HL-60 (cell line): ENCODE measurements around the gene GLI3.

Experiments
- DNase-seq, 2 experiments: peaks; one replicate each; pipeline ENCODE4 v3.0.0-alpha.2; 2010 to 2020; ENCODE audit warnings: low read depth in 1 of 2, low spot score in 1 of 2
- H3K27ac ChIP-seq: fragments of 250-450 bp; sonication (Bioruptor Pico); replicated peaks from 2 replicates; pipeline ENCODE4 v1.5.1; 2020; ENCODE audit warnings: mild to moderate bottlenecking, moderate library complexity
- H3K27me3 ChIP-seq: fragments of 250-450 bp; sonication (Bioruptor Pico); 2 replicates; pipeline ENCODE4 v1.5.1; 2021; ENCODE audit warnings: mild to moderate bottlenecking, moderate library complexity; ENCODE audit not compliant: insufficient read depth, poor library complexity, severe bottlenecking
- H3K4me3 ChIP-seq: replicated peaks from 2 replicates; pipeline ENCODE4 v1.5.1; 2011; ENCODE audit warnings: mild to moderate bottlenecking, control low read depth, low read length; ENCODE audit not compliant: insufficient read depth
- GABPA ChIP-seq: IDR thresholded peaks from 2 replicates; pipeline ENCODE4 v1.6.1; 2012; ENCODE audit warnings: low read depth
- POLR2AphosphoS5 ChIP-seq: IDR thresholded peaks from 2 replicates; pipeline ENCODE4 v1.6.1; 2012; ENCODE audit warnings: low read depth
- SPI1 ChIP-seq: IDR thresholded peaks from 2 replicates; pipeline ENCODE4 v1.6.1; 2012; ENCODE audit warnings: low read depth, mild to moderate bottlenecking, borderline replicate concordance
- TF ChIP-seq, protein P1 (sequence below): IDR thresholded peaks from one replicate; pipeline ENCODE4 v1.5.1; 2011; ENCODE audit warnings: low read length, control low read depth, inconsistent platforms; ENCODE audit not compliant: insufficient read depth
- TF ChIP-seq, protein P2 (sequence below): IDR thresholded peaks from 2 replicates; pipeline ENCODE4 v1.6.1; 2012; ENCODE audit warnings: low read depth; ENCODE audit not compliant: insufficient replicate concordance

Gene GLI3

DNA sequence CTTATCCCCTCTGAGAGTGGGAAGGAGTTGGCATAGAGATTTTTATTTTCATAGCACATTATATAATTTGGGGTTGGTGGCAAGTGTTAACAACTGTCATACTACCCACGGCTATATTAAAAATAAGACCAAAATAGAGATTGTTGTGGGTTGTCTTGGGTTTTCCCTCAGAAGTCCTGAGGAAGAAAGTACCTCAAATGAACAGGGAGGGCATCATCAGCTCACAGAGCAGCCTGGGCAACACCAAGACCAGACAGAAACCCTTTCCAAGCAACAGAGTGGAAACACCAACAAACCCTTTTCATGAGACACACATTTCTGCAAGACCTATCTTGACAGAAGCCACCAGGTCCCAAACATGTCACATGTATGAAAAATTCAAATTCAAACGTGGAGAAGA lies 121.2 kb downstream of the GLI3 start:
- H3K27me3 ChIP-seq: peaks cover 2% of the 10 kb centered on the region
- H3K4me3 ChIP-seq: no peak overlapping the region
- TF ChIP-seq, protein P1, sequence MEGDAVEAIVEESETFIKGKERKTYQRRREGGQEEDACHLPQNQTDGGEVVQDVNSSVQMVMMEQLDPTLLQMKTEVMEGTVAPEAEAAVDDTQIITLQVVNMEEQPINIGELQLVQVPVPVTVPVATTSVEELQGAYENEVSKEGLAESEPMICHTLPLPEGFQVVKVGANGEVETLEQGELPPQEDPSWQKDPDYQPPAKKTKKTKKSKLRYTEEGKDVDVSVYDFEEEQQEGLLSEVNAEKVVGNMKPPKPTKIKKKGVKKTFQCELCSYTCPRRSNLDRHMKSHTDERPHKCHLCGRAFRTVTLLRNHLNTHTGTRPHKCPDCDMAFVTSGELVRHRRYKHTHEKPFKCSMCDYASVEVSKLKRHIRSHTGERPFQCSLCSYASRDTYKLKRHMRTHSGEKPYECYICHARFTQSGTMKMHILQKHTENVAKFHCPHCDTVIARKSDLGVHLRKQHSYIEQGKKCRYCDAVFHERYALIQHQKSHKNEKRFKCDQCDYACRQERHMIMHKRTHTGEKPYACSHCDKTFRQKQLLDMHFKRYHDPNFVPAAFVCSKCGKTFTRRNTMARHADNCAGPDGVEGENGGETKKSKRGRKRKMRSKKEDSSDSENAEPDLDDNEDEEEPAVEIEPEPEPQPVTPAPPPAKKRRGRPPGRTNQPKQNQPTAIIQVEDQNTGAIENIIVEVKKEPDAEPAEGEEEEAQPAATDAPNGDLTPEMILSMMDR: no peak
- no peak for TF ChIP-seq POLR2AphosphoS5
- no peak for TF ChIP-seq SPI1
- TF ChIP-seq GABPA: no peak
- TF ChIP-seq, protein P2, sequence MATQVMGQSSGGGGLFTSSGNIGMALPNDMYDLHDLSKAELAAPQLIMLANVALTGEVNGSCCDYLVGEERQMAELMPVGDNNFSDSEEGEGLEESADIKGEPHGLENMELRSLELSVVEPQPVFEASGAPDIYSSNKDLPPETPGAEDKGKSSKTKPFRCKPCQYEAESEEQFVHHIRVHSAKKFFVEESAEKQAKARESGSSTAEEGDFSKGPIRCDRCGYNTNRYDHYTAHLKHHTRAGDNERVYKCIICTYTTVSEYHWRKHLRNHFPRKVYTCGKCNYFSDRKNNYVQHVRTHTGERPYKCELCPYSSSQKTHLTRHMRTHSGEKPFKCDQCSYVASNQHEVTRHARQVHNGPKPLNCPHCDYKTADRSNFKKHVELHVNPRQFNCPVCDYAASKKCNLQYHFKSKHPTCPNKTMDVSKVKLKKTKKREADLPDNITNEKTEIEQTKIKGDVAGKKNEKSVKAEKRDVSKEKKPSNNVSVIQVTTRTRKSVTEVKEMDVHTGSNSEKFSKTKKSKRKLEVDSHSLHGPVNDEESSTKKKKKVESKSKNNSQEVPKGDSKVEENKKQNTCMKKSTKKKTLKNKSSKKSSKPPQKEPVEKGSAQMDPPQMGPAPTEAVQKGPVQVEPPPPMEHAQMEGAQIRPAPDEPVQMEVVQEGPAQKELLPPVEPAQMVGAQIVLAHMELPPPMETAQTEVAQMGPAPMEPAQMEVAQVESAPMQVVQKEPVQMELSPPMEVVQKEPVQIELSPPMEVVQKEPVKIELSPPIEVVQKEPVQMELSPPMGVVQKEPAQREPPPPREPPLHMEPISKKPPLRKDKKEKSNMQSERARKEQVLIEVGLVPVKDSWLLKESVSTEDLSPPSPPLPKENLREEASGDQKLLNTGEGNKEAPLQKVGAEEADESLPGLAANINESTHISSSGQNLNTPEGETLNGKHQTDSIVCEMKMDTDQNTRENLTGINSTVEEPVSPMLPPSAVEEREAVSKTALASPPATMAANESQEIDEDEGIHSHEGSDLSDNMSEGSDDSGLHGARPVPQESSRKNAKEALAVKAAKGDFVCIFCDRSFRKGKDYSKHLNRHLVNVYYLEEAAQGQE: no peak
- no peak for DNase-seq
- no peak overlapping the region for H3K27ac ChIP-seq

DNA sequence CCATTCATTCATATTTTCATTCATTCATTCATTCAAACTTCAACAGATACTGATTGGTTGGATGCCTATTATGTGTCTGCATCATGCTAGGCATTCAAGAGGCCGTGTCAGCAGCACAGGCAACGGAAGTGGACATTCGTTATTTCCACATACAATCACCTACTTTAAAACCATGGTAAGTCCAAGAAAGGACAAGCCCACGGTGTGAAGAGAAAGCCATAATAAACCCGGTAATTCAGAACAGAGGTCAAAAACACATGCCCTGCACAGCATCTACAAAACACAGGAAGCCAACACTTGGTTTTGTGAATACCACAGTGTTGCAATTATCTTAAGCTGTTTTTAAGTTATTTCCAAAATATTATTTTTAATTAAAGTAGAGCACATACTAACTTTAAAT lies 126.7 kb downstream of the GLI3 start:
- DNase-seq: no peak
- TF ChIP-seq GABPA: no peak
- TF ChIP-seq SPI1: no peak
- TF ChIP-seq, protein P2: no peak
- TF ChIP-seq, protein P1: no peak
- no peak for TF ChIP-seq POLR2AphosphoS5
- no peaks in the 10 kb centered on the region for H3K27me3 ChIP-seq
- H3K4me3 ChIP-seq: no peak overlapping the region
- no peak overlapping the region for H3K27ac ChIP-seq

DNA sequence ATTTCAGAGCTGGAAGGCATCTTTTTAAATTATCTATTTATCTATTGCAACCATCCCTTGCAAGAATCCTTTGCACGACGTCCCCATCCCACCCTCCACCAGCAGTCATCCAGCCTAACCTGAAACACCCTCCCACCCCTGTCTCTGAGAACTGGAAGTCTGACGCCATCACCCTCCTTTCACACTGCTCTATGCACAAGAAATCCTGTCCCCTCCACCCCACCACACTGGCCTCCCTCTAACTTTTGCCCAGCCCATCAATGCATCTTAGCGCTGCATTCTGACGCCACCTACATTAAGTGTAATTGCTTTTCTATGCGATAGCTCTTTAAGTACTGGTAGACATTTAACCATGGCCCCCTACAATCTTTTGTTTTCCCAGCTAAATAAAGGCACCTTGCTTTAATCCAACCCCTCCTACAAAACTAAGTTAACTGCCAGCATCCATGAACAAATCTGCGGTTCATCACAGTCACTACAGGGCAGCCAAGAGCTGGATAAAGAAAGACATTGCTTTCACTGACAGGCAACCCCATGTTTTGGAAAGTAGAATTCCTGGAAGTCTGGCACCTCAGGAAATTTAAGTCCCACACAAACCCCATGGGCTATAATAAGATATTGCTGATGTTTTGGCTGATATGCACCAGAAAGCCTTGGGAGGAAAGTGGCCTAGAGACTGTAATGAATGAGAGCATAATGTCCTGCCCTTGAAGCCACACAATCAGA lies 128.0 kb downstream of the GLI3 start:
- Histone ChIP-seq H3K27me3 (no peaks in the 10 kb centered on the region), H3K27ac (no peak overlapping the region), H3K4me3 (no peak overlapping the region)
- DNase-seq: no peak
- TF ChIP-seq SPI1 (no peak), GABPA (no peak), POLR2AphosphoS5 (no peak)
- TF ChIP-seq, protein P1: no peak
- TF ChIP-seq, protein P2: no peak
